ENCODE data around the gene STX1B. TPM values are rescaled to one million over a fixed set of nuclear protein-coding genes. Genes with fewer than 3 reads are reported as not detected.

The STX1B gene
- total RNA-seq, 2 experiments from 2014 or later, result 1.1 to 1.8 TPM

GRCh38 chr16:30950516-30951065 lies 59.8 kb downstream of the STX1B start:
- POLR2A ChIA-PET, result interaction anchor here (1.0 to 2.0 kb wide), 5 partner anchors 9 to 230 kb away, joined by 3 to 8 read pairs (median 6); partner anchors contain the start of genes FUS, ZNF646 and ZNF668
- CTCF ChIA-PET, result interaction anchor here (0.7 to 2.4 kb wide), 5 partner anchors 9 to 192 kb away, joined by 3 to 14 read pairs (median 8); no protein-coding TSS in a partner anchor
- Mint-ChIP-seq H3K27me3 (no peaks in the 10 kb centered on the region), H3K4me3 (peak overlapping the region; percentile 90), H3K27ac (peak overlapping the region; percentile 84), H3K9me3 (no peaks in the 10 kb centered on the region), H3K36me3 (ENCODE audit: low read depth) (peaks cover 7% of the 10 kb centered on the region), H3K4me1 (ENCODE audit: low read depth) (peaks cover 21% of the 10 kb centered on the region)
- TF ChIP-seq, protein P1, sequence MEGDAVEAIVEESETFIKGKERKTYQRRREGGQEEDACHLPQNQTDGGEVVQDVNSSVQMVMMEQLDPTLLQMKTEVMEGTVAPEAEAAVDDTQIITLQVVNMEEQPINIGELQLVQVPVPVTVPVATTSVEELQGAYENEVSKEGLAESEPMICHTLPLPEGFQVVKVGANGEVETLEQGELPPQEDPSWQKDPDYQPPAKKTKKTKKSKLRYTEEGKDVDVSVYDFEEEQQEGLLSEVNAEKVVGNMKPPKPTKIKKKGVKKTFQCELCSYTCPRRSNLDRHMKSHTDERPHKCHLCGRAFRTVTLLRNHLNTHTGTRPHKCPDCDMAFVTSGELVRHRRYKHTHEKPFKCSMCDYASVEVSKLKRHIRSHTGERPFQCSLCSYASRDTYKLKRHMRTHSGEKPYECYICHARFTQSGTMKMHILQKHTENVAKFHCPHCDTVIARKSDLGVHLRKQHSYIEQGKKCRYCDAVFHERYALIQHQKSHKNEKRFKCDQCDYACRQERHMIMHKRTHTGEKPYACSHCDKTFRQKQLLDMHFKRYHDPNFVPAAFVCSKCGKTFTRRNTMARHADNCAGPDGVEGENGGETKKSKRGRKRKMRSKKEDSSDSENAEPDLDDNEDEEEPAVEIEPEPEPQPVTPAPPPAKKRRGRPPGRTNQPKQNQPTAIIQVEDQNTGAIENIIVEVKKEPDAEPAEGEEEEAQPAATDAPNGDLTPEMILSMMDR (IDR thresholded peaks at IDR 0.05), result no peak
- ATAC-seq (no peak), DNase-seq (no peak)
- intact Hi-C loops (cut with micrococcal nuclease), result no loop called here

GRCh38 chr16:30949650-30950515 lies 60.6 kb downstream of the STX1B start:
- Mint-ChIP-seq H3K9me3 (no peaks in the 10 kb centered on the region), H3K4me3 (peak overlapping the region; percentile 90), H3K36me3 (ENCODE audit: low read depth) (peaks cover 8% of the 10 kb centered on the region), H3K27me3 (no peaks in the 10 kb centered on the region), H3K4me1 (ENCODE audit: low read depth) (peaks cover 21% of the 10 kb centered on the region), H3K27ac (peak overlapping the region; percentile 84)
- intact Hi-C loops (cut with micrococcal nuclease), result no loop called here
- TF ChIP-seq, protein P1 (IDR thresholded peaks at IDR 0.05), result no peak
- POLR2A ChIA-PET, result interaction anchor here (1.0 to 2.0 kb wide), 8 partner anchors 8 to 230 kb away, joined by 3 to 8 read pairs (median 4); partner anchors contain the start of genes FUS, ZNF646 and ZNF668
- ATAC-seq (peak; percentile 79), DNase-seq (peak; percentile 79)
- CTCF ChIA-PET, result interaction anchor here (0.7 to 2.4 kb wide), 6 partner anchors 9 to 193 kb away, joined by 3 to 14 read pairs (median 8); partner anchors contain the start of gene HSD3B7

DNA sequence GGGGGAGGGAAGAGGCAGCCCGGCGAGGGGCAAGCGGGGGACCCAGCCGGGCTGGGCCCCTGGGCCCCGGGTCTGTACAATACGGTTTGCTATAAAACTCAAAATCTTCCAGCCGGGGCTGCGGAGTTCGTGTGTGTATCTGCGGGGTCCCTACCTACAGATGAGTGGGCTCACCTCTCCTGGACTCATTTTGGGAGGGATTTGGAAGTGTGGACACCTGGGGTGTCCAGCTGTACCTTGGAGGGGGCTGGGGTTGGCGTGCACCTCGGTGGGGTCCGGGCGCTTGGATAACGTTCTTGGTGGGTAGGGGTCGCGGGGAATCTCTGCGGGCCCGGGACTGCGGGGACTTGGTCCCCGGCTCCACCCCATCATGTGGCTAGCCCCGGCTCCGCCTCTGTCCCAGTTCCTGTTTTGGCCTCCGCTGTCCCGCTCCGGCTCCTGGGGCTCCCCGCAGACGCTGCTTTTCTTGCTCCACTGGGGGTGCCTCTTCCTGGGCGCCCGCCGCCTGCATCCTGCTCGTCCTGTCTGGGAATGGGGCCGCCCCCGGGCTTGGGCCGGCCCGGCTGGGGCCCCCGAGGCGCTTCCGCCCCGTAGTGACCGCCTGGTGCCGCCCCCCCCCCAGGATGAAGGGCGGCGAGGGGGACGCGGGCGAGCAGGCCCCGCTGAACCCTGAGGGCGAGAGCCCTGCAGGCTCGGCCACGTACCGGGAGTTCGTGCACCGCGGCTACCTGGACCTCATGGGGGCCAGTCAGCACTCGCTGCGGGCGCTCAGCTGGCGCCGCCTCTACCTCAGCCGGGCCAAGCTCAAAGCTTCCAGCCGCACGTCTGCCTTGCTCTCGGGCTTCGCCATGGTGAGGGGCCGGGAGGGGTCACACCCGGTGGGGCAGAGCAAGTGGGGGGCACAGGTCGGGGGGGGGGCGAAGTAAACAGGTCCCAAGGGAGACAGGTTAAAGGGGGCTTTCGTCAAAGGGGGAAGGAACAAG lies 61.5 kb downstream of the STX1B start, which contains the start of gene ORAI3:
Gene ORAI3, plus strand, starts transcription at position 402 of the 983 bp plus-strand sequence. Its CDS starts 222 bp downstream, at position 624.
- peak; percentile 57 for DNase-seq
- intact Hi-C loops (cut with micrococcal nuclease), result no loop called here
- H3K4me1 Mint-ChIP-seq (ENCODE audit: low read depth), result peaks cover 21% of the 10 kb centered on the region
- H3K36me3 Mint-ChIP-seq (ENCODE audit: low read depth), result peaks cover 13% of the 10 kb centered on the region
- no peaks in the 10 kb centered on the region for H3K27me3 Mint-ChIP-seq
- TF ChIP-seq, protein P1 (IDR thresholded peaks at IDR 0.05), result no peak
- POLR2A ChIA-PET, result interaction anchor here (1.0 to 1.9 kb wide), 6 partner anchors 10 to 144 kb away, joined by 3 to 8 read pairs (median 4); partner anchors contain the start of genes ZNF646 and ZNF668
- CTCF ChIA-PET, result interaction anchor here (1.3 to 2.4 kb wide), 5 partner anchors 8 to 194 kb away, joined by 4 to 14 read pairs (median 8); partner anchors contain the start of gene HSD3B7
- peak within 1 kb of the TSS; percentile 84 for H3K27ac Mint-ChIP-seq
- H3K9me3 Mint-ChIP-seq, result no peaks in the 10 kb centered on the region
- H3K4me3 Mint-ChIP-seq, result peak within 1 kb of the TSS; percentile 90
- ATAC-seq, result peak; percentile 35

- TF ChIP-seq, protein P1 (IDR thresholded peaks at IDR 0.05), result no peak
- CTCF ChIA-PET, result interaction anchor here (1.3 kb wide), 1 partner anchor 37 kb away, joined by 4 read pairs; the partner anchor contains the start of gene HSD3B7
- Mint-ChIP-seq H3K9me3 (no peaks in the 10 kb centered on the region), H3K27me3 (no peaks in the 10 kb centered on the region), H3K27ac (no peak overlapping the region), H3K4me3 (no peak overlapping the region), H3K4me1 (ENCODE audit: low read depth) (peaks cover 15% of the 10 kb centered on the region), H3K36me3 (ENCODE audit: low read depth) (peaks cover 17% of the 10 kb centered on the region)
- ATAC-seq (peak; percentile 9), DNase-seq (no peak)
- intact Hi-C loops (cut with micrococcal nuclease), result no loop called here
- POLR2A ChIA-PET, result interaction anchor here (1.0 kb wide), 1 partner anchor 143 kb away, joined by 3 read pairs; no protein-coding TSS in a partner anchor
These were observed 62.4 kb downstream of the STX1B start for GRCh38 chr16:30947859-30948666.

Measured in activated CD8-positive, alpha-beta T cell treated with anti-CD3 and anti-CD28 coated beads for 36 hours (primary cell).